IMR-90 (cell line): ENCODE data around the gene ARL5C. TPM values are rescaled to one million over a fixed set of nuclear protein-coding genes. Genes with fewer than 3 reads are reported as not detected.

Source experiments
- ATAC-seq: fragments of 200-7000 bp; cut with Tn5 transposase; 2 replicates; pipeline ENCODE4 v1.9.1; 2020; ENCODE audit warnings: low read depth, mild to moderate bottlenecking, moderate library complexity
- BruUV-seq: library from RNA; stranded (reverse); fragments of 400-500 nt; replicated peaks from 2 replicates; lab custom pipeline; 2021; lab: Mats Ljungman, UMichigan
- CTCF ChIA-PET: fragments of 300-600 bp; formaldehyde crosslinking; extraction: SDS; loops from one replicate; lab custom pipeline; 2021; ENCODE audit warnings: antibody characterized with exemption; lab: Yijun Ruan, JAX
- POLR2A ChIA-PET: fragments of 300-600 bp; sonication (Branson Sonifier 250); formaldehyde crosslinking; loops from one replicate; lab custom pipeline; 2022; ENCODE audit warnings: antibody characterized with exemption; ENCODE audit not compliant: unreplicated experiment; lab: Charles Lee
- DNase-seq: peaks from one replicate; pipeline ENCODE4 v3.0.0; 2013
- H2AFZ ChIP-seq: replicated peaks from 2 replicates; pipeline ENCODE3; 2013; ENCODE audit warnings: low read length, mild to moderate bottlenecking; ENCODE audit not compliant: poor library complexity
- H2AK5ac ChIP-seq: 2 replicates; pipeline ENCODE4 v1.6.1; 2013; ENCODE audit warnings: low read depth, low read length, inconsistent platforms
- H2AK9ac ChIP-seq: replicated peaks from 2 replicates; pipeline ENCODE3; 2013; ENCODE audit warnings: mild to moderate bottlenecking, low read depth, low read length, moderate library complexity; ENCODE audit not compliant: poor library complexity
- H2BK120ac ChIP-seq: 2 replicates; pipeline ENCODE4 v1.6.1; 2013; ENCODE audit warnings: low read depth, low read length, inconsistent platforms
- H2BK15ac ChIP-seq: 3 replicates; pipeline ENCODE4 v1.6.1; 2013; ENCODE audit warnings: low read depth, low read length, inconsistent platforms
- H2BK20ac ChIP-seq: 2 replicates; pipeline ENCODE4 v1.6.1; 2013; ENCODE audit warnings: low read depth, mild to moderate bottlenecking, inconsistent platforms, low read length, moderate library complexity
- H2BK5ac ChIP-seq: 2 replicates; pipeline ENCODE4 v1.6.1; 2013; ENCODE audit warnings: mild to moderate bottlenecking, low read depth, low read length, inconsistent platforms; ENCODE audit not compliant: poor library complexity, severe bottlenecking
- H3K14ac ChIP-seq: replicated peaks from 2 replicates; pipeline ENCODE4 v1.6.1; 2013; ENCODE audit warnings: low read depth, low read length, inconsistent platforms
- H3K18ac ChIP-seq: 2 replicates; pipeline ENCODE4 v1.6.1; 2013; ENCODE audit warnings: low read depth, low read length, control low read depth
- H3K23ac ChIP-seq: 2 replicates; pipeline ENCODE4 v1.6.1; 2013; ENCODE audit warnings: low read depth, low read length, inconsistent platforms
- H3K27ac ChIP-seq: 2 replicates; pipeline ENCODE4 v1.5.1; 2013; ENCODE audit warnings: mild to moderate bottlenecking, control low read depth, low read length; ENCODE audit not compliant: insufficient read depth
- H3K27me3 ChIP-seq: 2 replicates; pipeline ENCODE4 v1.6.1; 2013; ENCODE audit warnings: low read length; ENCODE audit not compliant: control insufficient read depth, insufficient read depth
- H3K36me3 ChIP-seq: 2 replicates; pipeline ENCODE4 v1.6.1; 2013; ENCODE audit warnings: low read length, mixed read lengths; ENCODE audit not compliant: control insufficient read depth, insufficient read depth
- H3K4ac ChIP-seq: 2 replicates; pipeline ENCODE4 v1.6.1; 2013; ENCODE audit warnings: low read depth, low read length, inconsistent platforms
- H3K4me1 ChIP-seq: 2 replicates; pipeline ENCODE4 v1.6.1; 2013; ENCODE audit warnings: low read length, mixed read lengths; ENCODE audit not compliant: control insufficient read depth, insufficient read depth
- H3K4me2 ChIP-seq: 2 replicates; pipeline ENCODE4 v1.6.1; 2013; ENCODE audit warnings: low read depth, mild to moderate bottlenecking, control low read depth, low read length, moderate library complexity
- H3K4me3 ChIP-seq: 2 replicates; pipeline ENCODE4 v1.5.1; 2013; ENCODE audit warnings: low read depth, mild to moderate bottlenecking, control low read depth, low read length, moderate library complexity; ENCODE audit not compliant: insufficient read depth
- H3K56ac ChIP-seq: 2 replicates; pipeline ENCODE4 v1.6.1; 2013; ENCODE audit warnings: low read length, inconsistent platforms; ENCODE audit not compliant: insufficient read depth; ENCODE audit errors: extremely low read depth
- H3K79me1 ChIP-seq, 2 experiments: 2 replicates each; pipeline ENCODE4 v1.6.1; 2013; ENCODE audit warnings: low read length in 2 of 2, inconsistent platforms in 1 of 2, low read depth in 1 of 2
- H3K9ac ChIP-seq: 2 replicates; pipeline ENCODE4 v1.6.1; 2013; ENCODE audit warnings: low read depth, low read length, control low read depth
- H3K9me1 ChIP-seq: 2 replicates; pipeline ENCODE4 v1.6.1; 2013; ENCODE audit warnings: low read length, inconsistent platforms; ENCODE audit not compliant: insufficient read depth
- H3K9me3 ChIP-seq: 2 replicates; pipeline ENCODE4 v1.6.1; 2013; ENCODE audit warnings: low read length; ENCODE audit not compliant: control insufficient read depth, insufficient read depth
- H4K20me1 ChIP-seq: 2 replicates; pipeline ENCODE4 v1.6.1; 2013; ENCODE audit warnings: low read length, inconsistent platforms; ENCODE audit not compliant: insufficient read depth
- H4K5ac ChIP-seq: 2 replicates; pipeline ENCODE4 v1.6.1; 2013; ENCODE audit warnings: mild to moderate bottlenecking, low read depth, low read length, control low read depth
- H4K8ac ChIP-seq, 2 experiments: 2 replicates each; pipeline ENCODE4 v1.6.1; 2013; ENCODE audit warnings: low read depth in 2 of 2, low read length in 2 of 2, control low read depth in 1 of 2, inconsistent platforms in 1 of 2
- H4K91ac ChIP-seq: 2 replicates; pipeline ENCODE4 v1.6.1; 2013; ENCODE audit warnings: low read depth, low read length, inconsistent platforms; ENCODE audit not compliant: insufficient read depth
- CEBPB ChIP-seq: IDR thresholded peaks from 2 replicates; pipeline ENCODE4 v1.6.1; 2012; ENCODE audit warnings: low read depth, low read length, improper control_type of control experiment
- CHD1 ChIP-seq: IDR thresholded peaks from 2 replicates; pipeline ENCODE4 v1.6.1; 2012; ENCODE audit warnings: low read depth, low read length, improper control_type of control experiment
- MAFK ChIP-seq: IDR thresholded peaks from 2 replicates; pipeline ENCODE4 v1.6.1; 2012; ENCODE audit warnings: low read depth, low read length, improper control_type of control experiment
- MAZ ChIP-seq: IDR thresholded peaks from 2 replicates; pipeline ENCODE4 v1.6.1; 2012; ENCODE audit warnings: low read depth, mild to moderate bottlenecking, low read length, improper control_type of control experiment, moderate library complexity, borderline replicate concordance
- MXI1 ChIP-seq: IDR thresholded peaks from 2 replicates; pipeline ENCODE4 v1.6.1; 2012; ENCODE audit warnings: low read depth, mild to moderate bottlenecking, low read length, moderate library complexity, borderline replicate concordance
- POLR2A ChIP-seq: IDR thresholded peaks from 2 replicates; pipeline ENCODE4 v1.6.1; 2012; ENCODE audit warnings: mild to moderate bottlenecking, low read depth, low read length
- RAD21 ChIP-seq: IDR thresholded peaks from 2 replicates; pipeline ENCODE4 v1.6.1; 2012; ENCODE audit warnings: low read length, improper control_type of control experiment
- RFX5 ChIP-seq: IDR thresholded peaks from 2 replicates; pipeline ENCODE4 v1.8.0; 2012; ENCODE audit warnings: low read depth, mild to moderate bottlenecking, low read length, moderate library complexity
- SMC3 ChIP-seq: fragments of 150-350 bp; IDR thresholded peaks from 2 replicates; pipeline ENCODE4 v1.6.1; 2016; ENCODE audit warnings: low read depth, mild to moderate bottlenecking, antibody characterized with exemption, low read length, moderate library complexity
- WGBS, 2 experiments: methylation state at CpG; one replicate each; pipeline versions ENCODE4 v1.1.5 to v1.1.7; 2013; ENCODE audit warnings: missing lambda C conversion rate in 2 of 2; ENCODE audit not compliant: insufficient read length in 1 of 2; ENCODE audit errors: extremely low coverage in 2 of 2; 5-methylcytosine and 5-hydroxymethylcytosine counted together
- dilution Hi-C: fragments of 300-500 bp; cut with HindIII; formaldehyde crosslinking; loops from one replicate; pipeline ENCODE4 v1.14.3; 2018; ENCODE audit warnings: low sequenced_read_pairs; ENCODE audit not compliant: unreplicated experiment
- in situ Hi-C: fragments of 300-500 bp; cut with MboI; formaldehyde crosslinking; loops from 3 replicates; pipeline ENCODE4 v1.14.3; 2019; ENCODE audit warnings: low sequenced_read_pairs, inconsistent platforms, mixed read lengths
- intact Hi-C: fragments of 100-400 bp; cut with micrococcal nuclease; formaldehyde crosslinking; loops from 2 replicates; pipeline ENCODE4 v1.10.0; 2022
- polyA plus RNA-seq, 3 experiments: library from polyadenylated mRNA; depleted of rRNA; stranded (reverse); fragments of >200 nt; gene quantifications; 2 replicates each; pipeline ENCODE4 v1.2.3, GENCODE V29; 2012; ENCODE audit warnings: low replicate concordance in 1 of 3
- total RNA-seq: library from RNA; depleted of rRNA; stranded (reverse); fragments of >200 nt; gene quantifications from 2 replicates; pipeline ENCODE4 v1.2.3, GENCODE V29; 2012
- TF ChIP-seq, protein P1 (sequence below): fragments of 150-350 bp; IDR thresholded peaks from 2 replicates; pipeline ENCODE4 v1.6.1; 2017; ENCODE audit warnings: mild to moderate bottlenecking, antibody characterized with exemption, low read length, low read depth

Gene ARL5C
- total and polyA plus RNA-seq, 2 of the 4 experiments (the other 2 are of a cell fraction), result not detected

DNA sequence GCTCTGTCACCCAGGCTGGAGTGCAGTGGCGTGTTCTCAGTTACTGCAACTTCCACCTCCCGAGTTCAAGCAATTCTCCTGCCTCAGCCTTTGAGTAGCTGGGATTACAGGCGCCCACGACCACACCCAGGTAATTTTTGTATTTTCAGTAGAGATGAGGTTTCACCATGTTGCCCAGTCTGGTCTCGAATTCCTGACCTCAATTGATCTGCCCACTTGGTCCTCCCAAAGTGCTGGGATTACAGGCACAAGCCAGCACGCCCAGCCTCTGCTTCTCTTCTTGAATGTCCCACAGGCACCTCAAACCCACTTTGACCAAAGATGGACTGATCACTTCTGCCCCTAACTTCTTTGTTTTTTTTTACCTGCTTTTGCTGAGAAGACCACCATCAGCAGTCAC, 4.6 kb upstream of the ARL5C start:
- no peak overlapping the region for H3K27ac ChIP-seq
- H4K5ac ChIP-seq, result no peak overlapping the region
- 80% methylated on average over 2 of the region's 6 CpGs; no CpG with 5 or more reads in 1 of the 2 experiments for WGBS, 2 experiments
- H2BK20ac ChIP-seq, result no peak overlapping the region
- H2BK120ac ChIP-seq, result no peak overlapping the region
- ATAC-seq, result no peak
- H3K36me3 ChIP-seq, result peaks cover 2% of the 10 kb centered on the region; the same call in 1 of the 2 replicates
- TF ChIP-seq RFX5, result no peak
- no peak for TF ChIP-seq CHD1
- no peak for TF ChIP-seq CEBPB
- TF ChIP-seq, protein P1, sequence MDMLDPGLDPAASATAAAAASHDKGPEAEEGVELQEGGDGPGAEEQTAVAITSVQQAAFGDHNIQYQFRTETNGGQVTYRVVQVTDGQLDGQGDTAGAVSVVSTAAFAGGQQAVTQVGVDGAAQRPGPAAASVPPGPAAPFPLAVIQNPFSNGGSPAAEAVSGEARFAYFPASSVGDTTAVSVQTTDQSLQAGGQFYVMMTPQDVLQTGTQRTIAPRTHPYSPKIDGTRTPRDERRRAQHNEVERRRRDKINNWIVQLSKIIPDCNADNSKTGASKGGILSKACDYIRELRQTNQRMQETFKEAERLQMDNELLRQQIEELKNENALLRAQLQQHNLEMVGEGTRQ, result no peak
- TF ChIP-seq MAFK, result no peak
- no peak for TF ChIP-seq MXI1
- TF ChIP-seq POLR2A, result no peak
- TF ChIP-seq RAD21, result no peak
- no peak for TF ChIP-seq MAZ
- no peak for TF ChIP-seq SMC3
- H3K4me3 ChIP-seq, result no peak overlapping the region
- DNase-seq, result no peak
- CTCF ChIA-PET, result no interaction called here
- H2AFZ ChIP-seq, result no peak overlapping the region
- 0 out of 2 replicates have a peak, but pooled peaks cover 3% of the 10 kb centered on the region for H3K9me1 ChIP-seq
- H3K27me3 ChIP-seq, result peaks cover 19% of the 10 kb centered on the region
- no peak overlapping the region for H2BK15ac ChIP-seq
- peaks cover 4% of the 10 kb centered on the region; the same call in 1 of the 2 replicates for H4K20me1 ChIP-seq
- H4K8ac ChIP-seq, result no peak overlapping the region
- H2BK5ac ChIP-seq, result no peak overlapping the region
- dilution Hi-C loops, result no loop called here
- H3K18ac ChIP-seq, result no peak overlapping the region
- no peak overlapping the region for H3K9ac ChIP-seq
- in situ Hi-C loops, result no loop called here
- no peak overlapping the region for H3K56ac ChIP-seq
- POLR2A ChIA-PET, result no interaction called here
- no peak overlapping the region for H3K4ac ChIP-seq
- no peak overlapping the region for H3K23ac ChIP-seq
- intact Hi-C loops, result no loop called here
- no peak overlapping the region for H3K4me2 ChIP-seq
- H4K91ac ChIP-seq, result no peak overlapping the region
- H3K4me1 ChIP-seq, result peaks cover 3% of the 10 kb centered on the region; the same call in 1 of the 2 replicates
- no TSS peak for BruUV-seq
- H3K14ac ChIP-seq, result no peak overlapping the region
- H2AK9ac ChIP-seq, result no peak overlapping the region
- H3K9me3 ChIP-seq, result no peaks in the 10 kb centered on the region
- no peak overlapping the region for H2AK5ac ChIP-seq
- no peaks in the 10 kb centered on the region for H3K79me1 ChIP-seq
